Measurements from ENCODE around the gene AARS1. TPM values are rescaled to one million over a fixed set of nuclear protein-coding genes. Genes with fewer than 3 reads are reported as not detected.
"Not testable (repeated sequence)": the region's sequence is repeated elsewhere in the genome, so short reads cannot be mapped to it uniquely, and the experiment has no call there.

Gene AARS1
- total RNA-seq, 4 donors from 2014 or later = 30.3 to 50.6 (median 43.4) TPM

GRCh38 chr16:70294385-70295025 is 5.2 kb upstream of the AARS1 start:
- H3K4me3 ChIP-seq = no peak overlapping the region
- no peaks in the 10 kb centered on the region for H3K9me3 ChIP-seq
- TF ChIP-seq POLR2A (IDR thresholded peaks at IDR 0.05) = no peak
- TF ChIP-seq CTCF (IDR thresholded peaks at IDR 0.05) = no peak
- no peaks in the 10 kb centered on the region for H3K27me3 ChIP-seq
- intact Hi-C loops (cut with DNase I) = no loop called here
- WGBS, 2 donors = 80 to 87% methylated on average over 17 to 20 of the region's 28 CpGs
- peaks cover 0 to 15% (median 0%) of the 10 kb centered on the region in 3 donors for H3K4me1 ChIP-seq
- no peak overlapping the region for H3K27ac ChIP-seq
- DNase-seq = no peak
- no peaks in the 10 kb centered on the region for H3K36me3 ChIP-seq

GRCh38 chr16:70292148-70292547 is 2.8 kb upstream of the AARS1 start:
- H3K27me3 ChIP-seq; H3K36me3 ChIP-seq; H3K4me3 ChIP-seq; intact Hi-C loops (cut with DNase I); H3K27ac ChIP-seq; H3K9me3 ChIP-seq; DNase-seq: not testable (repeated sequence)
- WGBS, 2 donors = 86 to 96% methylated on average over 11 of the region's 11 CpGs
- H3K4me1 ChIP-seq = peaks cover 8 to 20% (median 14%) of the 10 kb centered on the region in 3 donors

- Histone ChIP-seq H3K27me3 (no peaks in the 10 kb centered on the region), H3K4me1 (peaks cover 8 to 20% (median 14%) of the 10 kb centered on the region in 3 donors), H3K9me3 (no peaks in the 10 kb centered on the region), H3K27ac (no peak overlapping the region), H3K36me3 (no peaks in the 10 kb centered on the region), H3K4me3 (no peak overlapping the region)
- intact Hi-C loops (cut with DNase I) = no loop called here
- no peak for TF ChIP-seq CTCF (IDR thresholded peaks at IDR 0.05)
- no peak for DNase-seq
These were observed 1.7 kb upstream of the AARS1 start for GRCh38 chr16:70290949-70291519.

- intact Hi-C loops (cut with DNase I); H3K27me3 ChIP-seq; DNase-seq; H3K9me3 ChIP-seq; H3K27ac ChIP-seq: not testable (repeated sequence)
- WGBS, 2 donors = 96% methylated on average over 9 to 15 of the region's 17 CpGs
- H3K36me3 ChIP-seq = peaks cover 0 to 33% (median 1%) of the 10 kb centered on the region in 3 donors
- H3K4me1 ChIP-seq = peaks cover 8 to 20% (median 14%) of the 10 kb centered on the region in 3 donors
- H3K4me3 ChIP-seq = peak overlapping the region in 1 of 4 donors; percentile 86
These were observed 1.9 kb downstream of the AARS1 start for GRCh38 chr16:70287304-70287971.

- Histone ChIP-seq H3K4me1 (no peaks in the 10 kb centered on the region), H3K4me3 (no peak overlapping the region), H3K36me3 (peaks cover 11 to 100% (median 40%) of the 10 kb centered on the region in 3 donors), H3K27ac (no peak overlapping the region), H3K27me3 (no peaks in the 10 kb centered on the region), H3K9me3 (no peaks in the 10 kb centered on the region)
- WGBS, 2 donors = 94 to 100% methylated on average over 1 of the region's 1 CpG
- DNase-seq = no peak
- TF ChIP-seq CTCF (IDR thresholded peaks at IDR 0.05) = no peak
- TF ChIP-seq POLR2A (IDR thresholded peaks at IDR 0.05) = no peak
- intact Hi-C loops (cut with DNase I) = no loop called here
These were observed 12.9 kb downstream of the AARS1 start for GRCh38 chr16:70276392-70276791.

- H3K9me3 ChIP-seq = no peaks in the 10 kb centered on the region
- no peak for DNase-seq
- intact Hi-C loops (cut with DNase I) = no loop called here
- no peak overlapping the region for H3K27ac ChIP-seq
- WGBS, 2 donors = 95% methylated on average over 10 of the region's 10 CpGs
- no peaks in the 10 kb centered on the region for H3K4me1 ChIP-seq
- H3K27me3 ChIP-seq = no peaks in the 10 kb centered on the region
- no peak overlapping the region for H3K4me3 ChIP-seq
- TF ChIP-seq CTCF (IDR thresholded peaks at IDR 0.05) (no peak), POLR2A (IDR thresholded peaks at IDR 0.05) (no peak)
- H3K36me3 ChIP-seq = peaks cover 33 to 100% (median 49%) of the 10 kb centered on the region in 3 donors
These were observed 17.6 kb downstream of the AARS1 start for GRCh38 chr16:70271696-70272095.

Measured in esophagus squamous epithelium (tissue), 5 donors.